Neural cell (in vitro differentiated cells): ENCODE data around the gene BTRC. TPM values are rescaled to one million over a fixed set of nuclear protein-coding genes. Genes with fewer than 3 reads are reported as not detected.

Experiments
- H2AFZ ChIP-seq: fragments of 200-600, 300-800 bp; sonication (generic), shearing (Covaris generic); 2 replicates; pipeline ENCODE4 v1.6.0; 2014; ENCODE audit warnings: low read depth, mild to moderate bottlenecking, antibody characterized with exemption, low read length, moderate library complexity
- H3F3A ChIP-seq: fragments of 200-600 bp; shearing (Covaris generic); 2 replicates; pipeline ENCODE4 v1.6.1; 2016; ENCODE audit warnings: mild to moderate bottlenecking, moderate library complexity, mixed read lengths, antibody characterized with exemption, low read length; ENCODE audit not compliant: insufficient read depth, poor library complexity, severe bottlenecking
- H3K27ac ChIP-seq: fragments of 200-600, 300-800 bp; sonication (generic), shearing (Covaris generic); 2 replicates; pipeline ENCODE4 v1.5.1; 2014; ENCODE audit warnings: mild to moderate bottlenecking, low read length, moderate library complexity
- H3K27me3 ChIP-seq: fragments of 300-800, 200-600 bp; sonication (generic), shearing (Covaris generic); 2 replicates; pipeline ENCODE4 v1.6.0; 2014; ENCODE audit warnings: mild to moderate bottlenecking, low read depth, low read length, moderate library complexity; ENCODE audit not compliant: insufficient read depth
- H3K36me3 ChIP-seq: fragments of 300-800, 200-600 bp; sonication (generic), shearing (Covaris generic); 2 replicates; pipeline ENCODE4 v1.5.1; 2014; ENCODE audit warnings: mild to moderate bottlenecking, antibody characterized with exemption, low read length, moderate library complexity; ENCODE audit not compliant: insufficient read depth
- H3K4me2 ChIP-seq: fragments of 300-800, 200-600 bp; sonication (generic), shearing (Covaris generic); 2 replicates; pipeline ENCODE4 v1.6.0; 2014; ENCODE audit warnings: mild to moderate bottlenecking, low read length
- H3K4me3 ChIP-seq: fragments of 300-800, 200-600 bp; sonication (generic), shearing (Covaris generic); 2 replicates; pipeline ENCODE4 v1.5.1; 2014; ENCODE audit warnings: mild to moderate bottlenecking, low read length, moderate library complexity
- H3K79me2 ChIP-seq: fragments of 200-600 bp; shearing (Covaris generic); replicated peaks from 2 replicates; pipeline ENCODE4 v1.6.0; 2014; ENCODE audit warnings: mild to moderate bottlenecking, low read length, moderate library complexity; ENCODE audit not compliant: insufficient read depth
- H3K9ac ChIP-seq: fragments of 300-800, 200-600 bp; sonication (generic), shearing (Covaris generic); 2 replicates; pipeline ENCODE4 v1.6.1; 2016; ENCODE audit warnings: mild to moderate bottlenecking, low read length, mixed read lengths
- H3K9me2 ChIP-seq: fragments of 200-600 bp; shearing (Covaris generic); 2 replicates; pipeline ENCODE4 v1.6.1; 2016; ENCODE audit warnings: mild to moderate bottlenecking, low read length, mixed read lengths; ENCODE audit not compliant: insufficient read depth
- H3K9me3 ChIP-seq: fragments of 200-600, 300-800 bp; sonication (generic), shearing (Covaris generic); 2 replicates; pipeline ENCODE4 v1.6.1; 2016; ENCODE audit warnings: mild to moderate bottlenecking, mixed run types, low read length, moderate library complexity, mixed read lengths
- H4K20me1 ChIP-seq: fragments of 200-600 bp; shearing (Covaris generic); 2 replicates; pipeline ENCODE4 v1.6.1; 2016; ENCODE audit warnings: mild to moderate bottlenecking, mixed run types; ENCODE audit not compliant: insufficient read depth
- EP300 ChIP-seq: fragments of 450-650 bp; conservative IDR thresholded peaks from 2 replicates; pipeline ENCODE4 v1.6.1; 2014; ENCODE audit warnings: antibody characterized with exemption, mild to moderate bottlenecking, moderate library complexity; ENCODE audit not compliant: poor library complexity, severe bottlenecking
- EZH2 ChIP-seq: fragments of 200-600, 300-800 bp; shearing (Covaris generic), sonication (generic); IDR thresholded peaks from 2 replicates; pipeline ENCODE4 v1.6.1; 2014; ENCODE audit warnings: antibody characterized with exemption, low read length, borderline replicate concordance, mild to moderate bottlenecking; ENCODE audit not compliant: insufficient read depth, poor library complexity, severe bottlenecking
- MXI1 ChIP-seq: fragments of 450-650 bp; conservative IDR thresholded peaks from 2 replicates; pipeline ENCODE4 v1.6.1; 2014; ENCODE audit warnings: antibody characterized with exemption, mild to moderate bottlenecking; ENCODE audit not compliant: poor library complexity, severe bottlenecking
- POLR2AphosphoS5 ChIP-seq: IDR thresholded peaks from 2 replicates; pipeline ENCODE4 v1.6.1; 2012
- RAD21 ChIP-seq: fragments of 450-650 bp; conservative IDR thresholded peaks from 2 replicates; pipeline ENCODE4 v1.6.1; 2014; ENCODE audit warnings: antibody characterized with exemption, mild to moderate bottlenecking, moderate library complexity
- REST ChIP-seq: IDR thresholded peaks from 2 replicates; pipeline ENCODE4 v1.6.1; 2012; ENCODE audit warnings: borderline replicate concordance
- SMC3 ChIP-seq: fragments of 450-650 bp; conservative IDR thresholded peaks from 2 replicates; pipeline ENCODE4 v1.6.1; 2014; ENCODE audit warnings: antibody characterized with exemption, mild to moderate bottlenecking, moderate library complexity; ENCODE audit not compliant: poor library complexity
- TAF1 ChIP-seq: IDR thresholded peaks from 2 replicates; pipeline ENCODE4 v1.6.1; 2012; ENCODE audit warnings: low read depth
- polyA plus RNA-seq: library from polyadenylated mRNA; depleted of rRNA; stranded (reverse); fragments of >200 nt; gene quantifications from 2 replicates; pipeline ENCODE4 v1.2.3, GENCODE V29; 2014
- TF ChIP-seq, protein P1 (sequence below): fragments of 450-650 bp; IDR thresholded peaks from 2 replicates; pipeline ENCODE4 v1.5.1; 2014; ENCODE audit warnings: antibody characterized with exemption, mild to moderate bottlenecking, moderate library complexity; ENCODE audit not compliant: poor library complexity, severe bottlenecking

The BTRC gene
- polyA plus RNA-seq, 1 donor from 2014 or later = 32.6 TPM

- Histone ChIP-seq H3F3A (no peaks in the 10 kb centered on the region), H3K4me3 (no peak overlapping the region), H3K9me2 (no peaks in the 10 kb centered on the region), H4K20me1 (no peaks in the 10 kb centered on the region), H3K27ac (no peak overlapping the region), H3K27me3 (no peaks in the 10 kb centered on the region), H3K9me3 (no peaks in the 10 kb centered on the region), H3K36me3 (no peaks in the 10 kb centered on the region), H2AFZ (no peak overlapping the region), H3K9ac (no peak overlapping the region), H3K79me2 (no peaks in the 10 kb centered on the region), H3K4me2 (no peak overlapping the region)
- TF ChIP-seq RAD21 (no peak), REST (no peak), EP300 (no peak), SMC3 (no peak), TAF1 (no peak), EZH2 (no peak), MXI1 (no peak), POLR2AphosphoS5 (no peak)
- TF ChIP-seq, protein P1, sequence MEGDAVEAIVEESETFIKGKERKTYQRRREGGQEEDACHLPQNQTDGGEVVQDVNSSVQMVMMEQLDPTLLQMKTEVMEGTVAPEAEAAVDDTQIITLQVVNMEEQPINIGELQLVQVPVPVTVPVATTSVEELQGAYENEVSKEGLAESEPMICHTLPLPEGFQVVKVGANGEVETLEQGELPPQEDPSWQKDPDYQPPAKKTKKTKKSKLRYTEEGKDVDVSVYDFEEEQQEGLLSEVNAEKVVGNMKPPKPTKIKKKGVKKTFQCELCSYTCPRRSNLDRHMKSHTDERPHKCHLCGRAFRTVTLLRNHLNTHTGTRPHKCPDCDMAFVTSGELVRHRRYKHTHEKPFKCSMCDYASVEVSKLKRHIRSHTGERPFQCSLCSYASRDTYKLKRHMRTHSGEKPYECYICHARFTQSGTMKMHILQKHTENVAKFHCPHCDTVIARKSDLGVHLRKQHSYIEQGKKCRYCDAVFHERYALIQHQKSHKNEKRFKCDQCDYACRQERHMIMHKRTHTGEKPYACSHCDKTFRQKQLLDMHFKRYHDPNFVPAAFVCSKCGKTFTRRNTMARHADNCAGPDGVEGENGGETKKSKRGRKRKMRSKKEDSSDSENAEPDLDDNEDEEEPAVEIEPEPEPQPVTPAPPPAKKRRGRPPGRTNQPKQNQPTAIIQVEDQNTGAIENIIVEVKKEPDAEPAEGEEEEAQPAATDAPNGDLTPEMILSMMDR = no peak
Measured at GRCh38 chr10:101563007-101563406, 209.0 kb downstream of the BTRC start.

DNA sequence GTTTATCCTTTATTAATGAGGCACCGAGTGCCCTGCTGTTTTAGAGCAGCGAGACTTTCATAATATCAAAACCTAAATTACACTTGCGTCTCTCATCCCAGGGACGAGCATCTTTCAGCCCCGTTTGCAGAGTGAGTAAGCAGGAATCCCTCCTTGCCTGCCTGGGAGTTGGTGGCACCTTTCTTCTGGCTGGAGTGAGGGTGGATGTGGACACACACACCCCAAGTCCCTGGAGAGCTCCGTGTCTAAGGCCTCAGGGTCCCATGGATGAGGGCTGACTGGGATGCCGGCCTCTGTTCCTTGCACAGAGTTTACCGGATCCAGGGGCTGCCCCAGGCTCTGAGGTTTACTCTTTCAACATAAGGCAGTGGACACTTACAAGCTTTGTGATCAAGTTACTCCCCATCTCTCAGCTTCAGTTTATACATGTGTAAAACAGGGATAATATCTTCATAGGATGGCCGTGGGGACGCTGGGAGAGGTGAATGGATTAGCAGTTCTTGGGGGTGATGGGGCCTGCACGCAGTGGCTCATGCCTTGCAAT, 209.6 kb downstream of the BTRC start:
- Histone ChIP-seq H3K9ac (no peak overlapping the region), H3K27ac (no peak overlapping the region), H3K36me3 (no peaks in the 10 kb centered on the region), H3F3A (no peaks in the 10 kb centered on the region), H3K9me2 (no peaks in the 10 kb centered on the region), H3K27me3 (peaks cover 4% of the 10 kb centered on the region), H3K4me2 (no peak overlapping the region), H3K79me2 (no peaks in the 10 kb centered on the region), H3K4me3 (no peak overlapping the region), H4K20me1 (no peaks in the 10 kb centered on the region), H3K9me3 (no peaks in the 10 kb centered on the region), H2AFZ (no peak overlapping the region)
- TF ChIP-seq SMC3 (no peak), EZH2 (no peak), RAD21 (no peak)
